Rectal smooth muscle tissue (tissue), 1 donor: Measurements from ENCODE around the gene HS3ST3A1.

Experiments
- H3K27ac ChIP-seq: one replicate; pipeline ENCODE4 v1.7.0; 2013; ENCODE audit warnings: low read depth, low read length, inconsistent platforms
- H3K27me3 ChIP-seq: one replicate; pipeline ENCODE4 v1.7.0; 2013; ENCODE audit warnings: low read length; ENCODE audit not compliant: control insufficient read depth, insufficient read depth
- H3K36me3 ChIP-seq: one replicate; pipeline ENCODE4 v1.7.0; 2013; ENCODE audit warnings: low read length; ENCODE audit not compliant: control insufficient read depth, insufficient read depth
- H3K4me1 ChIP-seq: one replicate; pipeline ENCODE4 v1.7.0; 2013; ENCODE audit warnings: low read length; ENCODE audit not compliant: control insufficient read depth, insufficient read depth
- H3K4me3 ChIP-seq: one replicate; pipeline ENCODE4 v1.7.0; 2013; ENCODE audit warnings: low read length
- H3K9ac ChIP-seq: one replicate; pipeline ENCODE4 v1.7.0; 2013; ENCODE audit warnings: low read length

HS3ST3A1 gene

DNA sequence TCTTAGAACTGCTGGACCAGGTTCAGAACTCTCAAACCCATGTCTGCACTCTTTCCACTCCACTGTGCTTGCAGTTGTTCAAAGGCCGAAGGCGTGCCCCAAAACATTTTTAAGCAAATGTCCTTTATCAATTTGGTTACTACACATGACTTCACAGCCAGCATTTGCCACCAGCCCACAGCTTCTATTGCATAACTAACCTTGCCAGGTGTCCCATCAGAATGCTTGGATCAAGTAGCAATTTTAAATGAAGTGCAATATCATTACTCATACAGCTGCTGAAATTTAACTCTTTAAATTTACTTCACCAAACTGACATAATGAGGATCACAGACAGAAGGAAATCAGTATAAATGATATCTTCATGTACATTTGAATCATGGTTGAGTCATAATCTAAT lies 29.8 kb upstream of the HS3ST3A1 start:
- H3K9ac ChIP-seq: no peak overlapping the region
- H3K4me1 ChIP-seq: no peaks in the 10 kb centered on the region
- no peaks in the 10 kb centered on the region for H3K27me3 ChIP-seq
- H3K36me3 ChIP-seq: no peaks in the 10 kb centered on the region
- no peak overlapping the region for H3K27ac ChIP-seq
- no peak overlapping the region for H3K4me3 ChIP-seq

DNA sequence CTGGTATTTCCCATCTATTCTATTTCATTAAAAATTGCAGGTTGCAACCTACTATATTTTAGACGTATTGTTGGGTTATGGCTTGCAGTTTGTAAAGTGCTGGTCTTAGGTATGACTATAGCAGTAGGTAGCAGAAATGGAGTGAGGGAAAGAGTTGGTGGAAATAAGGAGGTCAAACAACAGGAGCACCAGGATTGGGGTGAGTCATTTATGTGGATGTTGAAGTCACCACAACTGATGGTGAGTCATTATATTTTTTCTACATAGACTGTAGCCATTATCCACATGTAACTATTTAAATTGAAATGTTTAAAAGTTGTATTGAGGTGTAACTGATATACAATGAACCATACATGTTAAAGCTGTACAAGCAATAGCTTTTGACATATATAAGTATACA lies 25.0 kb upstream of the HS3ST3A1 start:
- no peaks in the 10 kb centered on the region for H3K36me3 ChIP-seq
- no peak overlapping the region for H3K9ac ChIP-seq
- no peak overlapping the region for H3K27ac ChIP-seq
- no peaks in the 10 kb centered on the region for H3K27me3 ChIP-seq
- H3K4me1 ChIP-seq: no peaks in the 10 kb centered on the region
- H3K4me3 ChIP-seq: no peak overlapping the region

DNA sequence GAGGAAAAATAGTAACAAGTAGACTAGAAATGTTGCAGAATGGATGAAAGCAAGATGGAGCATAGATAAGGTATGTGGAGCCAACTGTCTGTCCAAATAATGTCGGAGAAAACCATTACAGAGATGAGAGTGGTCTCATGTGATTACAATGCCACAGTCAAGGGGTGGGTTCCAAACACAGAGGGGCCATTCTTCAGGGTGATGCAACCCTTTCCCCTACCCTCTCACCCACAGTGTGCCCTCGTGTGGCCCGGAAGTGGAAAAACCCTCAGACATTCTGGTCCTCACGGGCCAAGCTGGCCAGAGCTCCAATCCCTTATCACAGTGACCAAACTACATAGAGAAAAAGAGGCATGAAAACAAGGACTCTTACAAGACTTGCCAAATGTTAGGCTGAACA lies 17.7 kb upstream of the HS3ST3A1 start:
- Histone ChIP-seq H3K4me1 (no peaks in the 10 kb centered on the region), H3K9ac (no peak overlapping the region), H3K36me3 (no peaks in the 10 kb centered on the region), H3K27ac (no peak overlapping the region), H3K27me3 (no peaks in the 10 kb centered on the region), H3K4me3 (no peak overlapping the region)

DNA sequence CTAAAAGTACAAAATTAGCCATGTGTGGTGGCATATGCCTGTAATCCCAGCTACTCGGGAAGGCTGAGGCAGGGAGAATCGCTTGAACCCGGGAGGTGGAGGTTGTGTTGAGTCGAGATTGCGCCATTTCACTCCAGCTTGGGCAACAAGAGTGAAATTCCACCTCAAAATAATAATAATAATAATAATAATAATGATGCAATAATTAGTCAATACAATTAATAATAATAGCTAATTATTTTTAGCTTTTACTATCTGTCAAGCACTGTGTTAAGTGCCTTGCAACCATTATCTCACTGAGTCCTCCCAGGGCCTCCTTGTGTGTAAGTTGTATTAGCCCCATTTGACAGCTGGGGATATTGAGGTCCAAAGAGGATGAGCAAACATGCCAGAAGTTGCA lies 14.3 kb upstream of the HS3ST3A1 start:
- Histone ChIP-seq H3K36me3 (no peaks in the 10 kb centered on the region), H3K27me3 (no peaks in the 10 kb centered on the region), H3K27ac (no peak overlapping the region), H3K4me3 (no peak overlapping the region), H3K9ac (no peak overlapping the region), H3K4me1 (no peaks in the 10 kb centered on the region)

DNA sequence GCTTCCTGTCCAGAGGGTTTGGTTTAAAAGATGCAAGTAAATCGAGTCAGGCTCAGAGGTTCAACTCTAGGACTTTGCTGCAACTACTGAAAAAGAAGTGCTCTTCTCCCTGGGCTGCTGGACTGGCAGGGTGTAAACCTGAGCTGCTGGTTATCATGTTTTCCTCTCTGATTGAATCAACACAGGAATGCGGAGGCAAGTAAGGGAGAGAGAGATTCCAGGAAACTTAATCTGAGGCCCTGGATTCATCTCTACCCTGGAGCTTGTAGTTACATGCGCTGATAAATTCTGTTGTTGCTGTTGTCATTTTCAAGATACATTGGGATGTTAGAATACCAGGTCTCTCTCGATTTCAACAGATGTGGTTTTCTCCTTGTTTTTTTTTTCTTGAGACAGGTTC lies 8.2 kb upstream of the HS3ST3A1 start:
- no peaks in the 10 kb centered on the region for H3K4me1 ChIP-seq
- H3K4me3 ChIP-seq: no peak overlapping the region
- H3K9ac ChIP-seq: no peak overlapping the region
- no peak overlapping the region for H3K27ac ChIP-seq
- H3K27me3 ChIP-seq: no peaks in the 10 kb centered on the region
- H3K36me3 ChIP-seq: no peaks in the 10 kb centered on the region

DNA sequence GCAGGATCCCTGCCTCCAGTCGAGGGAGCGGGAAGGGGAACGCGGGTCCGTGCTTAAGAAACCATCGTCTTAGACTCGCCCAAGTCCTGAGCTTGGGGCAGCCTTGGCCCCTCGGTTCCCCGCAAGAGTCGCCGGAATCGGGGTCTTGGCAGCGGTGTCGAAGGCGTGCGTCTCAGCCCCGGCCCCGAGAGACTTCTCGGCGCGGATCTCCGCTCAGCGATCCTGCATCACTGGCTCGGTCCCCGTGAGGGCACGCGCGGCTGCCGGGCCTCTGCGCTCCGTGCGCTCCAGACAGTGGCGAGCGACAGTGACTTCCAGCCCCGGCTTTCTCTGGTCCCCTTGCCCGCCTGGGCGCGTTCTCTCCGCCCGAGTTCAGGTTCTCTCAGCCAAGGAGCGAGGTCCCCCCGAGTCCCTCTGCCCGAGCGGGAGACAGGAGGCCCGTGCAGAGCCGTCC lies 380 bp downstream of the HS3ST3A1 start:
- Histone ChIP-seq H3K27me3 (peaks cover 10% of the 10 kb centered on the region), H3K9ac (no peak overlapping the region), H3K36me3 (no peaks in the 10 kb centered on the region), H3K4me3 (peak overlapping the region; percentile 52), H3K27ac (peak overlapping the region; percentile 14), H3K4me1 (no peaks in the 10 kb centered on the region)

DNA sequence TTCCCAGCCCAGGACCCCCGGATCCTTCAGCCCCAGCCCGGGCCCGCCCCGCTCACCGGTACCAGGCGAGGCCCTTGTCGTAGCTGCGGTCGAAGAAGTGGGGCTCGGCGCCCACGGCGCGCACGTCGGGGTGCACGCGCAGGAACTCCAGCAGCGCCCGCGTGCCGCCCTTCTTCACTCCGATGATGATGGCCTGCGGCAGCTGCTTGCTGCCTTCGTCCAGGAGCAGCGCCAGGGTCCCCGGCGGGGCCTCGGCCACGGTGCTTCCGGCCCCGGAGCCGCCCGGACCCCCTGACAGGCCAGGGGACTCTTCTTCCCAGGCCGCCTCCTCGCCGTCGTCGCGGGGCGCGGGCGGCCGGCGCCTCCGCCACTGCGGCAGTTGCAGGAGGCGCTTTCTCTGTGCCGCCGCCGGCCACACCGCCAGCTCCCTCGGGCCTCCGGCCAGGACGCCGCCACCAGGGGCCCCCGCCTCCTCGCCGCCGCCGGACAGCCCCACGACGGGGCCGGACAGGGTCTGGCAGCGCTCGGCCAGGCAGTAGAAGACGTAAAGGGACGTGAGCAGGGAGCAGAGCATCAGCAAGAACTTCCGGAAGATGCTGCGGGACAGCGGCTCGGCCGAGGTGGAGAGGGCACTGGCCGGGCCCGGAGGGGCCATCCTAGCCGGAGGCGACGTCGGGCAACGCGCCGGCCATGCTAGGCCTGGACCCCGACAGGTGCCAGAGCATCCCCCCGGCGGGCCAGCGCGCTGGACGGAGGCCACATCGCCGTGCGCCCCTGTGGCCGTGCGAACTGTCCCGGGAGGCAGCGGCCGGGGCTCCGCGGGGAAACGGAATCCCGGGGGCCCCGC lies 1.0 kb downstream of the HS3ST3A1 start:
- H3K27me3 ChIP-seq: peaks cover 10% of the 10 kb centered on the region
- H3K36me3 ChIP-seq: no peaks in the 10 kb centered on the region
- H3K4me3 ChIP-seq: peak overlapping the region; percentile 52
- no peaks in the 10 kb centered on the region for H3K4me1 ChIP-seq
- H3K27ac ChIP-seq: peak overlapping the region; percentile 23
- no peak overlapping the region for H3K9ac ChIP-seq

DNA sequence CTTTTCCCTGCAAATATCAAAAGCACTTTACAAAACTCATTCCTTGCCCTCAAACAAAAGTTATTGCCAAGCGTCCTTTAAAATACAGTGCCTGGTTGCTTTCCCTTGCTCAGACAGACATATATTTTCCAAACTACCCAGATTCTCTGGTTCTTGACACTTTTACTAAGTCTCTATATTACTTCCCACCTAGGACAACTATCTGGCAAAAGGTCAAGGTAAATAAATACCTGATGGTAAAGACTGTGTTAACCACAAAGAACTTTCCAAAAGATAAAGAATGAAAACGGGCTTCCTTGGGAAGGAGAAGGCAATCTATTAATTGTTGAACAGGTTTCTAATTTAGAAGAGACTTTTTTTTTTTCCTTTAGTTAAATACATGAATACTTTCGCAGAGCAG lies 1.9 kb downstream of the HS3ST3A1 start:
- H3K4me1 ChIP-seq: no peaks in the 10 kb centered on the region
- H3K27ac ChIP-seq: no peak overlapping the region
- no peak overlapping the region for H3K9ac ChIP-seq
- no peak overlapping the region for H3K4me3 ChIP-seq
- no peaks in the 10 kb centered on the region for H3K36me3 ChIP-seq
- peaks cover 10% of the 10 kb centered on the region for H3K27me3 ChIP-seq

DNA sequence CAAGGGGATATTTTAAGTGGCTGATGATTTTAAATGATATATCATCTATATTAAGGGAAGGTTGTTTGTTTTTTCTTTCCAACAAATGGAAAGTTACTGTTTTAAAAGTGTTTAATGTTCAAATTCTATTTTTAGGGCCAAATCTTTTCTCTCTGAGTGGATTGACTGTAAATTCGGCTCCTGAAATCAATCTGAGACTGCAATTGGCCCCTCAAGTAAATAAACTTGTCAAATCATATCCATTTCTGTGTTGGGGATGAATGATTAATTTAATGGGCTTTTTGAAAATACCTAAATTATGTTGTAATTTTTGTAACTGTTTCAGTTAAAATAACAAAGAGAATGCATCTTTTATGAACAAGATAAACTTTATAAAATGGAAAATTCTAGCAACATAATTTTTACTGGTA lies 2.6 kb downstream of the HS3ST3A1 start:
- no peak overlapping the region for H3K27ac ChIP-seq
- peaks cover 10% of the 10 kb centered on the region for H3K27me3 ChIP-seq
- no peaks in the 10 kb centered on the region for H3K4me1 ChIP-seq
- H3K4me3 ChIP-seq: no peak overlapping the region
- H3K36me3 ChIP-seq: no peaks in the 10 kb centered on the region
- no peak overlapping the region for H3K9ac ChIP-seq

DNA sequence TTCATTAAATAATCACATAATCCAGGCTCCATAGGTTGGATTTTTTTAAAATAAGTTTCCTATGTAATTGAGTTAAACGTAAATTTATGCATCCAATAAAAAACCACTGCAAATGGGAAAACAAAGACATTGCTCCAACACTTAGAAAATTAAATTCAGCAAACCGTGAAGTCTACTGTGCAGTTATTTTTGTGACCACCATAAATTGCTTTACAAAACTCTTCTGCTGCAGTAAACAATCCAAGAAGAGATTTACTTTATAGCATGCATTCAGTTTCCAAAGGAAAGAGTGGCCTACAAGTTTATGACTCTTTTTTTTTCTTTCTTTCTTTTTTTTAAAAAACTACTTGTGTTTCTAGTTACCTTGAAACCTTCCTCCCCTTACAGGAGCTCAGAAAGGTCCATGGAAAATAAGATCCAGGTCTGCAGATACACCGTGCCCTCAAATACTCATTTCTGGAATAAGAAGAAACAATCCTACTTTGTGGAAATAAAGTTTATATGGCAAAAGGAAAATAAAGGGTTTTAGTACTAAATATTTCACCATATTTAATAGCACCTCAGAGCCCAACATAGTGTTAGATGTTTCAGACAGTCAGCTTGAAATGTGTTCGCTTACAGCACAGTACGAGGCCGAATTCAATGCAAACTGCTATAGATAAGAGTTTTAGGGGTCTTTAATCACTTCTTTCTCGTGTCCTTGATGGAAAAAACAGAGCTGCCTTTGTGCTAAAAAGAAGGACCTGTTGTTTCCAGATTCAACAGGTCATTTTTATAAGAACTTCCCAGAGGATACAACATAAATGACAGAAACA lies 3.2 kb downstream of the HS3ST3A1 start:
- no peaks in the 10 kb centered on the region for H3K4me1 ChIP-seq
- H3K27me3 ChIP-seq: peaks cover 10% of the 10 kb centered on the region
- H3K9ac ChIP-seq: no peak overlapping the region
- H3K36me3 ChIP-seq: no peaks in the 10 kb centered on the region
- no peak overlapping the region for H3K27ac ChIP-seq
- H3K4me3 ChIP-seq: no peak overlapping the region

DNA sequence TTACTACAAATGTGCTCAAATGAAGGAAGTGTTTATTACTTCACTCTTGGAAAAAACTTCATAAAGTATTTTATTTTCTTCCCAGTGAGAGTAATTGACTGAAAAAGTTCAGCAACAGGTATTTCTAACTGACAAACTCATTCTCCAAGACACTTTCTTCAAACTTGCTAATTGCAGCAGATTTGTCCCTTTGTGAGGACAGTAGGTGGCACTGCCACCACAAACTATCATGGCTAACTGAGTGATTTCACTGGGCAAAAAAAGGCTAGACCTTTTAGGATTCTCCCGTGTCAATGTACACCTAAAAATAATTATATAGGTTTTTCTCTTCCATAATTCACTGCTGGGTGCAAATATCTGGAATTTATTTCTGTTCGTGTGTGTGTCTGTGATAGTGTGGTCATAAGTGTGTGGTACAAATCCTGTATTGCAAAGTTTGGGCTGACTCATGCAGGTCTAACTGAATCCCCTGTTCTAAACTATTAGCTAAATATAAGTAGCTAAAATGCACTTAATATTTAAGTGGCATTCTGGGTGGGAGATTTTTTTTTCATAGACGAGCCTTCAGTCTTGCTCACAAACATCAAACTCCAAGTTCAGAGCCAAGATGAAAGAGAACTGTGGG lies 3.9 kb downstream of the HS3ST3A1 start:
- no peak overlapping the region for H3K4me3 ChIP-seq
- no peaks in the 10 kb centered on the region for H3K4me1 ChIP-seq
- no peak overlapping the region for H3K27ac ChIP-seq
- H3K9ac ChIP-seq: no peak overlapping the region
- no peaks in the 10 kb centered on the region for H3K36me3 ChIP-seq
- H3K27me3 ChIP-seq: peaks cover 5% of the 10 kb centered on the region

DNA sequence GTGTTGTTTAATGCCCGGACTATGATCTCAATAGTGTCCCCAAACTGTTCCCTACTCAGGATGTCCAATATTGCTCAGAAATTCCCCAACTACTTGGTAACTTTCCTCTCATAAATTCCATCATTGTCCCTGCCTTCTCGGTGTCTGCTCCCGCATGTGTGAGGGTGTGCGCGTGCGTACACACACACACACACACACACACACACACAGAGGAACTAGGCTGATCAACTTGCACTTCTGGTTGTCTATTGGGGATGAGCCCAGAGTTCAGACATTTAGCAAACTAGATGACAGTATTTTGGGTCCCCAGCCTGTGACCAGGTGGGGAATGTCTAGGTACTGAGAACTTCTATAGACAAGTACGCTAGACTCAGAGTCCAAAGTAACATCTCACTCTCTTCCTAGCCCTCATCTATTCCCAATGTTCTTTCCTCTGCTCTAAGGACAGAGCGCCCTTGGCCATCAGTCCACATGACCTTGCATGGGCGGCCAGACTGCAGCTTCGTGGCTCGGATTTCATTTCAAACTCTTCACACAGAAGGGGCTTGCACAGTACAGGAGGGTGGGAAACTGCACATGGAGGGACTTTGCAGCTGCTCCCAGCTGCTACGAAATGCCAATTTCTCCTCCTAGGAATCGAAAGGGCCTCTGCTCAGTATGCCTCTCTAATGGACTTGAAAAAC lies 5.3 kb downstream of the HS3ST3A1 start:
- no peak overlapping the region for H3K9ac ChIP-seq
- H3K27me3 ChIP-seq: peaks cover 3% of the 10 kb centered on the region
- no peaks in the 10 kb centered on the region for H3K36me3 ChIP-seq
- H3K4me3 ChIP-seq: no peak overlapping the region
- H3K27ac ChIP-seq: no peak overlapping the region
- H3K4me1 ChIP-seq: no peaks in the 10 kb centered on the region
